Measurements from ENCODE around the gene LRCOL1.

Gene LRCOL1

DNA sequence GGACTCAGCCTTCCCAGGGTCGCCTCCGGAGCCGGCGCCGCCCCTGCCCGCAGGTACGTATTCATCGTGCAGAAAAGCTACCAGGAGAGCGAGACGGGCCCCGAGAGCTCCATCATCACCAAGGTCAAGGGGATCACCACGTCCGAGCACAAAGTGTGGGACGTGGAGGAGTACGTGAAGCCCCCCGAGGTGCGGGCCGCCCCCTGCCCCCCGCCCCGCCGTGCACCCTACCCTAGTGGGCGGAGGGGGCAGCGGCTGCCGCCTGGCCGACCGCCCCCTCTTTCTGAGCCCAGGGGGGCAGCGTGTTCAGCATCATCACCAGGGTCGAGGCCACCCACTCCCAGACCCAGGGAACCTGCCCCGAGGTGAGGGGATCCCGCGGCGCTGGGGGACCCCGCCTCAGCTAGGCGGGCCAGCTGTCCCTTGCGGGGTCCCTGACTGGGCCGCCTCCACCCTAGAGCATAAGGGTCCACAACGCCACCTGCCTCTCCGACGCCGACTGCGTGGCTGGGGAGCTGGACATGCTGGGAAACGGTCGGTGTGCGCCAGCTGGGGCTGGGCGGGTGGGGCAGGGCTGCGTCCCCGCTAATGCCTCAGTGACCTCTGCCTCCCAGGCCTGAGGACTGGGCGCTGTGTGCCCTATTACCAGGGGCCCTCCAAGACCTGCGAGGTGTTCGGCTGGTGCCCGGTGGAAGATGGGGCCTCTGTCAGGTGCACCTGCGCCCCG, 9.2 kb upstream of the LRCOL1 start:
- DNase-seq (ENCODE audit: low read depth, low spot score), result no peak

DNA sequence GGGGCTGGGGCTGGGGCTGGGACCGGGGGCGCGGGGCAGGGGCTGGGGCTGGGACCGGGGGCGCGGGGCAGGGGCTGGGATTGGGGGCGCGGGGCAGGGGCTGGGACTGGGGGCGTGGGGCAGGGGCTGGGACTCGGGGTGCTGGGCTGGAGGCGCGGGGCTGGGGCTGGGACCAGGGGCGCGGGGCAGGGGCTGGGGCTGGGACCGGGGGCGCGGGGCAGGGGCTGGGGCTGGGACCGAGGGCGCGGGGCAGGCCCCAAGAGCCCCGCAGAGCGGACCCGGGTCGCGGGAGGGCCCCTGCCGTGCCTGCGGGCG, 8.6 kb upstream of the LRCOL1 start:
- DNase-seq (ENCODE audit: low read depth, low spot score), result no peak

DNA sequence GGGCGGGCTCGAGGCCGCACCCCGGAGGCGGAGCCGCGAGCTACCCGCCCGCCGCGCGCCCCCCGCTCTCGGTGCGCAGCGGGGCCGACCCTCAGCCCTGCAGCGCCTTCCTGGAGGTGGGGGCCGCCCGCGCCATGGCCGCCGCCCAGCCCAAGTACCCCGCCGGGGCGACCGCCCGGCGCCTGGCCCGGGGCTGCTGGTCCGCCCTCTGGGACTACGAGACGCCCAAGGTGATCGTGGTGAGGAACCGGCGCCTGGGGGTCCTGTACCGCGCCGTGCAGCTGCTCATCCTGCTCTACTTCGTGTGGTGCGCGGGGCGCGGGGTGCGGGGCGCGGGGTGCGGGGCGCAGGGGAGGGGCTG, 8.3 kb upstream of the LRCOL1 start, which contains the start of gene P2RX2:
Gene P2RX2 (plus strand): TSS at position 94 of the 361 bp plus-strand sequence. CDS start 41 bp downstream, at position 135.
- DNase-seq (ENCODE audit: low read depth, low spot score), result no peak

DNA sequence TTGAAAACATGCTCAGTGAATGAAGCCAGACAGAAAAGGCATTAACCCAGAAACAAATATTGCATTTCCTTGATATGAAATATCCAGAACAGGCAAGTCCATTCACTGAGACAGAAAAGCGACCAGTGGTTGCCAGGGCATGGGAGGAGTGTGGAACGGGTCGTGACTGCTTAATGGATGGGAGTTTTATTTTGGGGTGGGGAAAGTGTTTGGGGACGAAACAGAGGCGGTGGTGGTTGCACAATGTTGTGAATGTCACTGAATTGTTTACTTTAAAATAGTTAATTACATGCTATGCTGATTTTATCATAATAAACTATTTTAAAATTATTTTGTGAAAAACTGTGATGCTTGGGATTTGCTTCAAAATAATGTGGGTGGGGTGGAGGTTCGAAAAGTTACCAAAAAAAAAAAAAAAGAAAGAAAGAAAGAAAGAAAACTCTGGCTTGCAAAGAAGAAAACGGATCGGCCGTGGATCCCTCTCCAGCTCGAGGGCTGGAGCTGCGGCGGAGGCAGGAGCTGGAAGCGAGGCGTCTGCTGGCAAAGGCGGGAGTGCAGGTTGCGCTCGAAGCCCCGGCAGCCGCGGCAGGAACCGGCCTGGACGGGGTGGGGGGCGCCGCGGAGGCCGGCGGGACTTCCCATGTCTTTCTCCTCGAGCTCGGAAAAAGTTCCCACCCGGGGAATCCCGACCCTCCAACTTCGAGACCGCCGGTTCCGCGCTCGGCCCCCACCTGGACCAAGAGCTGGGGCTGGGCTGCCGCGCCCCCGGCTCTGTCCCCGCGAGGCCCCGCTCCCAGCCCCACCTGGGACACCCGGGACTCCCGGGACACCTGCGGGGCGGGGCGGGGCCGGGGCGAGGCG, 7.7 kb upstream of the LRCOL1 start:
- no peak for DNase-seq (ENCODE audit: low read depth, low spot score)

DNA sequence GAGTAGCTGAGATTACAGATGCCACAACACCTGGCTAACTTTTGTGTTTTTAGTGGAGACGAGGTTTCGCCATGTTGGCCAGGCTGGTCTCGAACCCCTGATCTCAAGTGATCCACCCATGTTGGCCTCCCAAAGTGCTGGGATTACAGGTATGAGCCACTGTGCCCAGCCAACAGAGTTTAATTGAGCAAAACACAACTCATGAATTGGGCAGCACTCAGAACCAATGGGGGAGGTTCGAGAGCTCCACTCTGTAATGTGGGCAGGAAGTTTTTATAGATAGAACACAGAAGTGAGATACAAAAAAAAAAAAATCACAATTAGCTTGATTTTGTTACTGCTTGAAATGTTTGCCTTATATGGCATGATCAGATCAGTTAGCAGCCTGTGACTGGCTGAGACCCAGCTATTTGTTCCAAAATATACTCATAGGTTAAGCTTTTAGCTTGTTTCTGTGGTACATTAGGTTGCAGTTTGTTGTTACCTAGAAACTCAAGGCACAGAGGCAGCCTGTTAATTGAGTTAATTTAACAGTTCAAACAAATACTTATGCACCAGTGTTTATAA, 6.8 kb upstream of the LRCOL1 start:
- DNase-seq (ENCODE audit: low read depth, low spot score), result no peak

DNA sequence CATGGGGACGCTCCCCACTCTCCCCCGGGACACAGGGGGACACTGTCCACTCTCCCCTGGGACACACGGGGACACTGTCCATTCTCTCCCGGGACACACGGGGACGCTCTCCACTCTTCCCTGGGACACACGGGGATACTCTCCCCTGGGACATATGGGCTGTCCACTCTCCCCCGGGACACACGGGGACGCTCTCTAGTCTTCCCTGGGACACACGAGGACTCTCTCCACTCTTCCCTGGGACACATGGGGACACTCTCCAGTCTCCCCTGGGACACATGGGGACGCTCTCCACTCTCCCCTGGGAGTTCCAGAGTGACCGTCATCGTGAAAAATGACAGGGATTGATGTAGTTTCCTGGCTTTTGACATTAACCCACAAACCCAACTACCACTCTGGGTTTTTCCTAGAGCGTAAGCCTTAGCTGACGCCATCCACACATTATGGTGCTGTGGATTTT, 5.2 kb upstream of the LRCOL1 start:
- no peak for DNase-seq (ENCODE audit: low read depth, low spot score)

DNA sequence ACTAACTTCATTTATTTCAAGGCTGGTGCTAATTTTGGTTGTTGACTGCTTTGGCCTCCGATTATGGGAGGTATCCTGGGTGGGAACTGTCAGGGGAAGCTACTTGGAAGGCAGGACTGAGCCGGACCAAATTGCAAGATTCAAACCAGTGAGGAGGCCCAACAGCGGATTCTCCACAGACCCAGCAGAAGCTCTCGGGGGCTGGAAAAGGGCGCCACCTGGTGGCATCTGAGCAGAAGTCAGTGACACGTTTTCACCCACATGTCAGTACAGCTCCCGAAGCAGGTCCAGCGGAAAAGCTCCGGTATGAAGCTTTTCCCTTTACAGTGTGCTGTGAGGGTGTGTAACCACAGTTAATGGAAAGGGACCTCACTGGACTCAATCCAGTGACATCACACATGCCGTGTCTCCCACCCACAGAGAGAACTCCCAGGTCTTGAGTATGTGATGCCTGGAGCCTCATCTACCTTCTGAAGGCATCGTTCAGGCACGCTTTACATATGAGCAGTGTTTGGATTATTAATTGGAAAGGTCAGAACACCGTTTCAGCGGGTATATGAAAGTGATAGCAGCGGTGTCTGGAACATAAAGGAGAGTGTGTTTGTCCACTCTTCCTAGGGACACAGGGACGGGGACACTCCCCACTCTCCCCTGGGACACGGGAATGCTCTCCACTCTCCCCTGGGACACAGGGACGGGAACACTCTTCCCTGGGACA, 4.6 kb upstream of the LRCOL1 start:
- DNase-seq (ENCODE audit: low read depth, low spot score), result peak; percentile 62

DNA sequence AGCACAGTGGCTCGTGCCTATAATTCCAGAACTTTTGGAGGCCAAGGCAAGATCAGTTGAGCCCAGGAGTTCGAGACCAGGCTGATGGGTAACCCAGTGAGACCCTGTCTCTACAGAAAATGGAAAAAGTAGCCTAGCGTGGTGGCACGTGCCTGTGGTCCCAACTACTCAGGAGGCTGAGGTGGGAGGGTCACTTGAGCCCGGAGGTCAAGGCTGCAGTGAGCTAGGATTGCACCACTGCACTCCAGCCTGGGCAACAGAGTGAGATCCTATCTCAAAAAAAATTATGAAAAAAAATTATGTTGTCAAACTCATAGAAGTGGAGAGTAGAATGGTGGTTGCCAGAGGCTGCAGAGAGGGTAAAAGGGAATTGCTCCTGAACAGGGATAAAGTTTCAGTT, 3.6 kb upstream of the LRCOL1 start:
- no peak for DNase-seq (ENCODE audit: low read depth, low spot score)

DNA sequence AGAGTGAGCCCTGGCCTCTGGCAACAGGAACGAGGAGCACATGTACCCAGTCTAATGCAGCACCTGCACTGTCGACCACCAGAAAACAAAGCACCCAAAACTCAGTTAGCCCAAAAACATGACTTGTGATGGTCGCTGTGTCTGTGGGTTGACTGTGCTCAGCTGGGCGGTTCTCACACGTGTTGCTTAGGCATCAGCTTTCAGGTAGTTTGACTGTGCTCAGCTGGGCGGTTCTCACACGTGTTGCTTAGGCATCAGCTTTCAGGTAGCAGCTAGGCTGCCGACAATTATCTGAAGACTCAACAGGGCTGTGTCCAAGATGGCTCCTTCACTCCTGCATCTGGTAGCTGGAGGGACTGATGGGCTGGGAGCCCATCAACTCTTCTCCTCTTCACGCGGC, 1.2 kb upstream of the LRCOL1 start:
- DNase-seq (ENCODE audit: low read depth, low spot score), result no peak

DNA sequence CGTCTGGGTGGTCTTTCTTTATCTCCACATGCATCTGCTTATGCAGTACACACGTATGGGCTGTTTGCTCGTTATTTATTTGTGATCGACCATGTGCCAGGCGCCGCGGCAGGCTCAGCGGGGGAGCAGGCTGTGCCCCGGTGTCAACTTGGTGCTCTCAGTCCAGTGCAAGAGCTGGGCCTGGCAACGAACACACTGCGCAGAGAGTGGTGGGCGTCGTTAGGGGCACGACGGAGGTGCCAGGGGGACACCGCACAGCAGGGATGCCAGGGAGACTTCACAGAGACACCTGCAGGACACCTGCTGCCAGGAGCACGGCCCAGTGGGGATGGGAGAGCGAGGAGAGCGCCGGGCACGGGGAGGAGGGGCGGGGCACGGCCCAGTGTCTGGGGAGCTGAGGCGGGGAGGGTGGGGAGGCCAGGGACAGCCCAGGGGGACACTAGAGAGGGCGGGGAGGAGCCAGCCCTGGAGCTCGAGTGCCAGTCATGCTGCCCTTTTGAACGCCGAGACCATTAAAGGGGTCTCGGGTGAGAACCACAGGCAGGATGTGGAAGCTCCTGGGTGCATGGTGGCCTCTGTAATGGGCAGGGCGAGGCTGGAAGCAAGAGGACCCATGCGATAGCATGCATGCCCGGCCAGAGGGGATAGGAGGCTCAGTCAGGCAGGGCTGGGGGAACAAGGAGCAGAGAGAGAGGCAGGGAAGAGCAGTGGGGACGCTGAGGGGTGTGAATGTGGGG, 652 bp upstream of the LRCOL1 start:
- no peak for DNase-seq (ENCODE audit: low read depth, low spot score)

DNA sequence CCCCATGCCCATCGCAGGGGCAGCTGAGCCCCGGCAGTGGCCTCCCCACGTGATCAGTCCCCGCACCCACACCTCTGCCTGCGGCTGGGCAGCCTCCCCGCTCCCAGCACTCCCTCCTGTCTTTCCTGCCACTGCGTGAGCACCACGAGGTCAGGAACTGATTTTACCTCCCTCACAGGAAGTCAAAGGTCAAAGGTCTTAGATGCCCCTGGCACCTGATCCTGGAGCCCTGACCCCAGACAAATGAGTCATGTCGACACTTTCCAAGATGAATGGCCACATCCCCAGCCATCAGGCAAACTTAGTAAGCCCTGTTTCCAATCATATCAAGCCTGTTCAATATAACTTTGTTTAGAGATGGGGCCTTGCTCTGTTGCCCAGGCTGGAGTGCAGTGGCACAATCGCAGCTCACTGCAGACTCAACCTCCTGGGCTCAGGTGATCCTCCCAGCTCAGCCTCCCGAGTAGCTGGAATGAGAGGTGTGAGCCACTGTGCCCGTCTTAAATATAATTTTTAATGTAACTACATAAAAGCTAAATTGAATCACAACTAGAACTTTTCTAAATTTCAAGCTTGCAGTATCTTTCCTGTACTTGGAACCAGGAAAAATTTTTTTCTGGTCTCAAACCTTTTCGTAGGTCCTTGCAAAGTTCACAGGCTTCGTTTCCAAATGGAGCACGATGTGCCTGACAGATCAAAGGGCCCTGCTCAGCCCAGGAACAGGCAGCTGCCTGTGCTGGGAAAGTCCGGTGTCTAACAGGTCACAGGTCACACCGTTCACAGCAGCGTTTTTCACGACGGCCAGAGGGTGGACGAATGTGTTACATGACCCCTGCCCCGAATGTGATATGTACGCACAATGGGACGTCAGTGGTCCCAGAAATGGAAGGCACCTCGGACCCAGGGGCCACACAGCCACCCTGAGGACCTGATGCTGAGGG, 1.9 kb downstream of the LRCOL1 start:
- no peak for DNase-seq (ENCODE audit: low read depth, low spot score)

DNA sequence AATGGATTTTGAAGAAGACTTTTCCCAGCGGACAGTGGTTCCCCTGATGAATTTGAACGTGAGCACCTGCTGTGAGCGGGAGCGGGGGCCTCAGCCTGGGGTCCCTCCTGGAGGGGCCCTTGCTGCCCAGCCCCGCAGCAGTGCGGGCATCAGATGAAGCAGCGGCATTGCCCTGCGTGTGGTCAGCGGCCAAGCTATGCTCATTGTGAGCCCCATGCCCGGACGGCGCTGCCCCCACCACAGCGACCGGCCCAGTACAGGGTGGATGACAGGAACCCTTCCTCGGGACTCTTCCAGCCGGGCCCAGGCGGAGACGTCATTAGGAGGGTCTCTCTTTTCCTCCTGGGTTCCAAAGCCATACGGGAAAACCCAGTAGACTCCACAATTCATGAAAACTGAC, 3.5 kb downstream of the LRCOL1 start:
- DNase-seq (ENCODE audit: low read depth, low spot score), result no peak

DNA sequence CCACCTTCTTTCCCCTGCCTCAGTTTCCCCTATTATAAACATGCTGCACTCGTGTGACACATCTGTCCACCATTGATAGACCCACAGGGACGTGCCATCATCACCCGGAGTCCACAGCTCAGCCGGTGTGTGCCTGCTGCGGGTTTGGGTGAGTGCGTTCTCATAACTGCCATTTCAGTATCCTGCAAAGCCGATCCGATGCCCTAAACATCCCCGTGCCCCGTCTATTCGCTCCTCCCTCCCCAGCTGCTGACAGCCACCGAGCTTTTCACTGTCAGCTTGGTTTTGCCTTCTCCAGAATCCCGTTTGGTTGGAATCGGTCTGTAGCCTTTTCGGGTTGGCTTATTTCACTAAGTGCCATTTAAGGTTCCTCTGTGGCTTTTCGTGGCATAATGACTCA, 3.9 kb downstream of the LRCOL1 start:
- no peak for DNase-seq (ENCODE audit: low read depth, low spot score)

DNA sequence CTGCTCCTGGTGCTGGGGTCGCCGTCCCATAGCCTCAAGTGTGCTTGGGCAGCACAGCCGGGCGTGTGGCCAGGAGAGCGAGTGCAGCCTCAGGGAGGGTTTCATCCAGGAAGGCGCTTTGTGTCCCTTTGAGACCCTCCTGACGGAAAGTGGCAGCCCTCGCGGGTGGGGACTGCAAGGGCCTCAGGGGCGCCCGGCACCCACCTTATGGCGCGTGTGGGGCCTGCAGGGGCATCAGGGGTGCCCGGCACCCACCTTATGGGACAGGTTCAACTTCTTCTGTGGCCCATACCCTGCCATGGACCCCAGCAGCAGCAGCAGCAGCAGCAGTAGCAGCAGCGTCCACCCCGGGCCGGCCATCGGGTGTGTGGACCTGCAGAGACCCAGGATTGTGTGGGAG, 4.5 kb downstream of the LRCOL1 start:
- no peak for DNase-seq (ENCODE audit: low read depth, low spot score)

DNA sequence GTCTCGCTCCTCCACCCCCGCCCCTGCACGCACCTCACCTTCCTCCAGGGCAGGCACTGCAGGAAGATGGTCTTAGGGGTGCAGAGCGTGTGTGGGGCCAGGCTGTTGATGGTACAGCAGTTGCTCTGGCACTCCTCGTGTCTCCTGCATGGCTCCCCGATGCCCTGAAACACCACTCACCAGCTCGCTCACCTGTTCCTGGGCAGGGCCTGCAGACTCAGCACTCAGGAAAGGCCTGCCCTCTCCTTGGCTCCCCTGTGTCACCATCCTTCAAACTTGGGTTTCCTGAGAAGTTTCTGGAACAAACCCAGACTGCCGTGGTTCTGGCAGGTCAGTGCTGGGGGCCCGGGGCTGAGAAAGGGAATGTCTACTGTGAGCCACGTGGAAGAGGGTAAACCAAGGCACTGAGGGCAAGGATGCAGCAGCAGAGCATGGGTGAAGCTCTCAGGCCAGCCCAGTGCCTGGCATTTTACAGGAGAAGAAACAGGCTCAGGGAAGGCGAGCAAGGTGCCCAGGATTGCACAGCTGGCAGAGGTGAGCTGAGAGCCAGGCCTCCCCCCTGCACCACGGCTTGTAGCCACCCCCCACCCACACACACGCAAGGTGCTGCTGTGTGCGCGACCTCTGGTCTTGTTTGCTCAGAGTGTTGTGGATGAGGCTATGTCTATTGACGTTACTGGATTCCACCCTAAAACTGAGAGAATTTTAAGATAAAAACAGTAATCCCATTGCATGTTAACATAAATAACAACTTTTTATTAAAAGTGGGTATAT, 5.5 kb downstream of the LRCOL1 start:
- DNase-seq (ENCODE audit: low read depth, low spot score), result no peak

DNA sequence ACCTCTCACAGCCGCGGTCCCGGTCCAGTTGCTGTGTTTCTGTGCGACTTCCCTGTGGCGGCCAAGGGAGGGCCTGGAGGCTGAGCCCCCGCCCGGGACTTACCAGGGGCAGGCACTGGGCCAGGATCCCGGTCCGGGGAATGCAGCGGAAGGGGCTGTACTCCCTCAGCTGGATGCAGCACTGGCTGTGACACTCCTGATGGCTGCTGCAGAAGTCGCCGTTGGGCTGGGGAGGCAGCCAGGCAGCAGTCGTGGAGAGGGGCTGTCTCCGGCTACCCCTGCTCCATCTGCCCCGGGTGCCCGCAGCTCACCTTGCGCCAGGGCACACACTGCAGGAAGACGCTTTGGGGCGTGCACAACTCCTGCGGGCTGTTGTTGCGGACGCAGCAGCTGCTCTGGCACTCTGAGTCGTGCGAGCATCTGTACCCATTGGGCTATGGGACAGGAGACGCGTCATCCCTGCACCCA, 6.2 kb downstream of the LRCOL1 start:
- no peak for DNase-seq (ENCODE audit: low read depth, low spot score)

DNA sequence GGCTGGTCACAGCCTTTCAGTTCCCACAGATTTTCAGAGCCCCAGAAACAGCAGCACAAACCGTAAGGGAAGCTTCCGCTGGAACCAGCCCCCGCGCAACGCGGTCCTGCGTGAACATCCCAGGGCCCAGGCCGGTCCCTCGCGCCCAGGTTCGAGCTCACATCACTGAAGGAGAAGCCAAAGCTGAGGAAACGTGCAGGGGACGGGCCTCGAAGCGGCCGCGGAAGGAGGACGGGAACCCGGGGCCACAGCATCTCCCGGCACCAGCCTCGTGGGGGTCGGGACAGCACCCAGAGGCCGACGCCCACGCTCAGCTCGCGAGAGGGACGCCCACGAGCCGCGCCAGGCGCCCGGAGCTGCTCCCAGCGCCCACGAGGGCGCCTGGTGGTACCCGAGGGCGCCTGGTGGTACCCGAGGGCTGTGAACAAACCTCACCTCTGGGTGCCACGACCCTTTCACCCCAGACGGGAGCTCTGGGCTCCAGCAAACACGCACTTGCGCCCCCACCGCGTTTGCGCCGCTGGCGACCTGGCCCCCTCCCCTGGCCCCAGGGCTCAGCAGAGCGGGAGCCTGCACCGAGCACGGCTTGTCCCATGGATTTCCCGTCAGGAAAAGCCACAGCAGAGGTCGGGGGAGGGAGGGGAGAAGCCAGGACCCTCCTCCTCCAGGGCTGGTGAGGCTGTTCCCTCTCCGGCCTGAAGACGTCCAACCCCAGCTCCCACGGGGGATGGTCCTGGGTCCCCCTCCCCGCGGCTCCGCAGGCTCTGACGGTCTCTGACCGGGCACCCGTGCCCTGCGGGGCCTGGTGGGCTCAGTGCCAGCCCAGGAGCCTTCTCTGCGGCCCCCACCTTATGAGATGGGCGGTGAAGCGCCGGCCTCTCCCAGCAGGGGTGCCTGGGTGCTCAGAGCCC, 6.9 kb downstream of the LRCOL1 start:
- DNase-seq (ENCODE audit: low read depth, low spot score), result no peak

DNA sequence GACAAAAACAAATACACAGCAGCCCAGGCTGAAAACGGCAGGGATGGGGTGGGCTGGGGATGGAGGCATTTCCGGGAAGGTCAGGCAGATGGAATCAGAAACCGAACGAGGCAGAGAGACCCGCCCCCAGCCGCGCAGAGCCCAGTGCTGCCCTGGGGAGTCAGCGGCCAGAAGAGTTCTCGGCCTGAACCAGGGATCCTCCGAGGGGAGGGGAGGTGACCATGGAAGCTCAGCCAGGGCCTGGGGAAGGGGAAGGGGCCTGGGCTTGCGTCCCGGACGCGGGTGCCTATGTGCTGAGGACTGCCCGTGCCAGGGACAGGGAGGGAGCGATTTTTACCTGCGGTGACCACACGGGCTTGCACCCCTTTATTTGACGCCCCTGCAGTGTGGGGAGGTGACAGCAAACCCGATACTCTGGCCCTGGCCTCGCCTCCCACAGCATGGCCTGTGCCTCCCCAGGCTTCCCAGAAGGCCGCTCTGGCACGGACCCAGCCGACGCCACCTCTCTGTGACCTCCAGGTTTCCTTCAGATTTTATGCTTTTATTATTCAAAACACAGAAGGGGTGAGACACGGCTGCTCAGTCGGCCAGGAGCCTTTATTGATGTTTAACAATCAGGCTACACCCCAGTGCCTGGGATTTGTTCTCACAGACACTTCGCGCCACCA, 7.7 kb downstream of the LRCOL1 start:
- no peak for DNase-seq (ENCODE audit: low read depth, low spot score)
